ENCODE results near the gene FUT1. TPM values are rescaled to one million over a fixed set of nuclear protein-coding genes. Genes with fewer than 3 reads are reported as not detected.
A peak's percentile ranks its signal among the peaks of the same experiment; 100 is the strongest.

FUT1 gene
- total RNA-seq, 1 donor from 2014 or later, result 1.8 TPM

GRCh38 chr19:48737360-48737998 is 15.0 kb downstream of the FUT1 start:
- no peaks in the 10 kb centered on the region for H3K27me3 ChIP-seq (ENCODE audit: low read depth)
- DNase-seq, result no peak
- no peaks in the 10 kb centered on the region for H3K9me3 ChIP-seq (replicated peaks)
- peaks cover 15% of the 10 kb centered on the region for H3K36me3 ChIP-seq
- H3K27ac ChIP-seq (replicated peaks), result peak overlapping the region; percentile 92
- H3K4me3 ChIP-seq, result peak overlapping the region; percentile 71
- TF ChIP-seq, protein P1, sequence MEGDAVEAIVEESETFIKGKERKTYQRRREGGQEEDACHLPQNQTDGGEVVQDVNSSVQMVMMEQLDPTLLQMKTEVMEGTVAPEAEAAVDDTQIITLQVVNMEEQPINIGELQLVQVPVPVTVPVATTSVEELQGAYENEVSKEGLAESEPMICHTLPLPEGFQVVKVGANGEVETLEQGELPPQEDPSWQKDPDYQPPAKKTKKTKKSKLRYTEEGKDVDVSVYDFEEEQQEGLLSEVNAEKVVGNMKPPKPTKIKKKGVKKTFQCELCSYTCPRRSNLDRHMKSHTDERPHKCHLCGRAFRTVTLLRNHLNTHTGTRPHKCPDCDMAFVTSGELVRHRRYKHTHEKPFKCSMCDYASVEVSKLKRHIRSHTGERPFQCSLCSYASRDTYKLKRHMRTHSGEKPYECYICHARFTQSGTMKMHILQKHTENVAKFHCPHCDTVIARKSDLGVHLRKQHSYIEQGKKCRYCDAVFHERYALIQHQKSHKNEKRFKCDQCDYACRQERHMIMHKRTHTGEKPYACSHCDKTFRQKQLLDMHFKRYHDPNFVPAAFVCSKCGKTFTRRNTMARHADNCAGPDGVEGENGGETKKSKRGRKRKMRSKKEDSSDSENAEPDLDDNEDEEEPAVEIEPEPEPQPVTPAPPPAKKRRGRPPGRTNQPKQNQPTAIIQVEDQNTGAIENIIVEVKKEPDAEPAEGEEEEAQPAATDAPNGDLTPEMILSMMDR (IDR thresholded peaks at IDR 0.05; ENCODE audit: borderline replicate concordance), result no peak
- peaks cover 49% of the 10 kb centered on the region for H3K4me1 ChIP-seq
- intact Hi-C loops (cut with micrococcal nuclease), result no loop called here

GRCh38 chr19:48735031-48735615 is 17.3 kb downstream of the FUT1 start:
- H3K27ac ChIP-seq (replicated peaks), result no peak overlapping the region
- TF ChIP-seq, protein P1 (IDR thresholded peaks at IDR 0.05; ENCODE audit: borderline replicate concordance), result no peak
- no peaks in the 10 kb centered on the region for H3K9me3 ChIP-seq (replicated peaks)
- H3K36me3 ChIP-seq, result peaks cover 29% of the 10 kb centered on the region
- no peak for DNase-seq
- H3K27me3 ChIP-seq (ENCODE audit: low read depth), result no peaks in the 10 kb centered on the region
- intact Hi-C loops (cut with micrococcal nuclease), result no loop called here
- H3K4me1 ChIP-seq, result peaks cover 36% of the 10 kb centered on the region
- H3K4me3 ChIP-seq, result peak overlapping the region; percentile 43

DNA sequence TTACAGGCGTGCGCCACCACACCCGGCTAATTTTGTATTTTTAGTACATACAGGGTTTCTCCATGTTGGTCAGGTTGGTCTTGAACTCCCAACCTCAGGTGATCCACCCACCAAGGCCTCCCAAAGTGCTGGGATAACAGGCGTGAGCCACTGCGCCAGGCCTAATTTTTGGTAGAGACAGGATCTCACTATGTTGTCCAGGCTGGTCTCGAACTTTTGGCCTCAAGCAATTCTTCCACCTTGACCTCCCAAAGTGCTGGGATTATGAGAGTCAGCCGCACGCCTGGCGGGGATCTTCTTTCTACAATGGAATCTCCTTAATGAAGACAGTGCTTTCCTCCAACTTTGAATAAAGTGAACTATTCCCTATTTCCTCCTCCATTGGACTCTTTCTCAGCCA is 17.8 kb downstream of the FUT1 start:
- TF ChIP-seq, protein P1 (IDR thresholded peaks at IDR 0.05; ENCODE audit: borderline replicate concordance), result no peak
- Histone ChIP-seq H3K4me1 (peaks cover 31% of the 10 kb centered on the region), H3K9me3 (replicated peaks) (no peaks in the 10 kb centered on the region), H3K27ac (replicated peaks) (no peak overlapping the region), H3K36me3 (peaks cover 29% of the 10 kb centered on the region), H3K4me3 (no peak overlapping the region), H3K27me3 (ENCODE audit: low read depth) (no peaks in the 10 kb centered on the region)
- intact Hi-C loops (cut with micrococcal nuclease), result no loop called here
- DNase-seq, result no peak

DNA sequence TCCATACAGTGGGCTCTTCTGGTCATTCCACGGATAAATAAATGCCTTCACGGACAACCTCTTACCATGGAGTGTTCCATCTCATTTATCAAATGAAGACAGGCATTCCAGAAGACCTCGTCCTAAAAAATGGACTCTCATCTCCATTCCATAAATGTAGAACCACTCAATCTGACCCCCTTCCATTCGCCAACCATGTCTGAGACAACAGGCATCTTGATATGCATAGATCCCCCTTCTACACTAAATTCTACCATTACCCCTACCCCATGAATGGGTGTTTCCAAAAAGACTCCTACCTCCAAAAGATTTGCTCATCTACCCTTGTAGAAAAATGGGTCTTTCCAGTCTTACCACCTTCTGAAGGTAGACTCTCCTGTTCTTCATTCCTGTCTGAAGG is 21.0 kb downstream of the FUT1 start:
- Histone ChIP-seq H3K27me3 (ENCODE audit: low read depth) (no peaks in the 10 kb centered on the region), H3K9me3 (replicated peaks) (no peaks in the 10 kb centered on the region), H3K4me1 (peaks cover 30% of the 10 kb centered on the region), H3K36me3 (peaks cover 32% of the 10 kb centered on the region), H3K4me3 (no peak overlapping the region), H3K27ac (replicated peaks) (no peak overlapping the region)
- intact Hi-C loops (cut with micrococcal nuclease), result no loop called here
- TF ChIP-seq, protein P1 (IDR thresholded peaks at IDR 0.05; ENCODE audit: borderline replicate concordance), result no peak
- DNase-seq, result no peak

DNA sequence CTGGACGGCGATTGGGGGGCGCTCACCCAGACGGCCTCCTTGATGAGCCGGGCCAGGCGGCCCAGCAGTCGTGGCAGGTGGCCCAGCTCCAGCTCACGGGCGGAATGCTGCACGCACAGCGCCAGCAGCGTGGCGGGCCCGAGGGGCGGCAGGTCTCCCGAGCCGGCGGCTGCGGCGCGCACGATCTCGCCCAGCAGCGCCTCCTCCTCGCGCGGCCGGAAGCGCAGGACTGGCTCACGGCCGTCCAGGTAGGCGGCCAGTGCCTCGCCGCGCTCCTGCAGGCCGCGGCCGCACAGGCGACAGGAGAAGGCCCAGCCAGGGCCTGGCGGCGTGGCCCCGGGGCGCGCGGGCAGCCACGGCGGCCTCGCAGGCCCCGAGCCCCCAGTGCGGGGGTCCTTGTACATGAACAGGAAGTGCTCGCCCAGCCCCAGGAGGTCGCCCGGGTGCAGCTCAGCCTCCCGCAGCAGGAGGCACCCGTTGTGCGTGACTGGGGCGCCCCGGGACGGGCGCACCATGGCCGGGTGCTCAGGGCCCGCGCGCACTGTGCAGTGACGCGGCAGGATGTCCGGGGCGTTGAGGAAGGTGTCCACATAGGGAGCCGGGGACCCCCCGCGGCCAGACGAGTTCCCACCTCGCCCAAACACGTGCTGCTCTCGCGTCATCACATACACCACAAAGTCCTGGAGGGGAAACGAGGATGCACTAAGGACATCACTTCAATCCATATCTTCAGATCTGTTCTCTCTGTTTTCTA is 23.4 kb downstream of the FUT1 start:
- H3K4me3 ChIP-seq, result peak overlapping the region; percentile 30
- TF ChIP-seq, protein P1 (IDR thresholded peaks at IDR 0.05; ENCODE audit: borderline replicate concordance), result no peak
- no peaks in the 10 kb centered on the region for H3K27me3 ChIP-seq (ENCODE audit: low read depth)
- H3K27ac ChIP-seq (replicated peaks), result peak overlapping the region; percentile 23
- no peaks in the 10 kb centered on the region for H3K9me3 ChIP-seq (replicated peaks)
- intact Hi-C loops (cut with micrococcal nuclease), result no loop called here
- peaks cover 25% of the 10 kb centered on the region for H3K36me3 ChIP-seq
- H3K4me1 ChIP-seq, result peaks cover 48% of the 10 kb centered on the region
- no peak for DNase-seq

All from left ventricle myocardium inferior (tissue), 1 donor.